GM18517 (cell line): ENCODE data around the gene NFKBIE.

Experiments
- ATAC-seq: cut with Tn5 transposase; IDR thresholded peaks from one replicate; pipeline ENCODE4 v1.9.1; 2021; ENCODE audit warnings: mild to moderate bottlenecking, moderate library complexity; ENCODE audit not compliant: unreplicated experiment

The NFKBIE gene

DNA sequence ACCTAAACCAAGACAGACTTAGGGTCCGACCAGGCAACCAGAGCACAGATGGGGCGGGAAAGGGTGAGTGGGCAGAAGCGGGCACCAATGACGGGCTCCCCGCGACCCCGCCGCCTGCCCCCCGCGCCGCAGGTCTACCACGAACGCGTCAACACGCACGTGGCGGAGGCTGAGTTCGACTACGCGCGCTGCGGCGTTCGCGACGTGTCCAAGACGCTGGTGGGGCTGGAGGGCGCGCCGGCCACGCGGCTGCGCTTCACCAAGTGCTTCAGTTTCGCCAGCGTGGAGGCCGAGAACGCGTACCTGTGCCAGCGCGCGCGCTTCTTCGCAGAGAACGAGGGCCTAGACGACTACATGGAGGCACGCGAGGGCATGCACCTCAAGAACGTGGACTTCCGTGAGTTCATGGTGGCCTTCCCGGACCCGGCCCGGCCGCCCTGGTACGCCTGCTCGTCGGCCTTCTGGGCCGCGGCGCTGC lies 10.0 kb upstream of the NFKBIE start:
- no peak for ATAC-seq

GRCh38 chr6:44273617-44274016 lies 8.3 kb upstream of the NFKBIE start:
- ATAC-seq: no peak

DNA sequence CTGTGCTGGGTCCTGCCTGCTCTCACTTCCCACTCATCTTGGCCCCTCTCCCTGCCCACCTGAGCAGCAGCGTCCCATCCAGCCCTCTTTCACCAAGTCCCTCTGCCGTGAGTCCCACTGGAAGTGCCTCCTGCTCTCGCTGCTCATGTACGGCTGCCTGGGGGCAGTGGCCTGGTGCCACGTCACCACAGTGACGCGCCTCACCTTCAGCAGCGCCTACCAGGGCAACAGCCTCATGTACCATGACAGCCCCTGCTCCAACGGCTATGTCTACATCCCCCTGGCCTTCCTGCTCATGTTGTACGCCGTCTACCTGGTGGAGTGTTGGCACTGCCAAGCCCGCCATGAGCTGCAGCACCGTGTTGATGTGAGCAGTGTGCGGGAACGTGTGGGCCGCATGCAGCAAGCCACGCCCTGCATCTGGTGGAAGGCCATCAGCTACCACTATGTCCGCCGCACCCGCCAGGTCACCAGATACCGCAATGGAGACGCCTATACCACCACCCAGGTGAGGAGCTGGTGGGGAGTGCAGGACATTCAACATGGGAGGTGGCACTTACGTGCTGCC lies 7.7 kb upstream of the NFKBIE start:
- ATAC-seq: no peak

DNA sequence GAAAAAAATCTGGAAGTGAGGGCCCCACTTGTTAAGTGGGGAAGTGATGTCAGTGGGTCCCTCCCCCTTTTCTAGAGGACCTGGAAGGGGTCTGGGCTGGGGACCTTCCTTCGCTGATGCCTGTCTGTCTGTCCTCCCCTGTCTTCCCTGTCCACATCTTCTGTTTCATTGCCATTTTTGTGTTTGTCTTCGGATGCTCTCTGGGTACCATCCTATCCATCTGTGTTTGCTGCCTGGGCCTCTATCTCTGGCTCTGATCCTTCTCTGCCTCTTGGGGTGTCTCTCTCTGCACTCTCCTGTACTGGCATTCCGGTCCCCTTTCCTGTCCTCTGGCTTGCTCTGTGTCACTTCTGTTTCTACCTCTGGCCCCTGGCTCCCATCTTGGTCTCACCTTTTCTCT lies 7.2 kb upstream of the NFKBIE start:
- no peak for ATAC-seq

GRCh38 chr6:44271914-44272313 lies 6.6 kb upstream of the NFKBIE start:
- ATAC-seq: no peak

GRCh38 chr6:44271406-44271723 lies 6.0 kb upstream of the NFKBIE start:
- no peak for ATAC-seq

DNA sequence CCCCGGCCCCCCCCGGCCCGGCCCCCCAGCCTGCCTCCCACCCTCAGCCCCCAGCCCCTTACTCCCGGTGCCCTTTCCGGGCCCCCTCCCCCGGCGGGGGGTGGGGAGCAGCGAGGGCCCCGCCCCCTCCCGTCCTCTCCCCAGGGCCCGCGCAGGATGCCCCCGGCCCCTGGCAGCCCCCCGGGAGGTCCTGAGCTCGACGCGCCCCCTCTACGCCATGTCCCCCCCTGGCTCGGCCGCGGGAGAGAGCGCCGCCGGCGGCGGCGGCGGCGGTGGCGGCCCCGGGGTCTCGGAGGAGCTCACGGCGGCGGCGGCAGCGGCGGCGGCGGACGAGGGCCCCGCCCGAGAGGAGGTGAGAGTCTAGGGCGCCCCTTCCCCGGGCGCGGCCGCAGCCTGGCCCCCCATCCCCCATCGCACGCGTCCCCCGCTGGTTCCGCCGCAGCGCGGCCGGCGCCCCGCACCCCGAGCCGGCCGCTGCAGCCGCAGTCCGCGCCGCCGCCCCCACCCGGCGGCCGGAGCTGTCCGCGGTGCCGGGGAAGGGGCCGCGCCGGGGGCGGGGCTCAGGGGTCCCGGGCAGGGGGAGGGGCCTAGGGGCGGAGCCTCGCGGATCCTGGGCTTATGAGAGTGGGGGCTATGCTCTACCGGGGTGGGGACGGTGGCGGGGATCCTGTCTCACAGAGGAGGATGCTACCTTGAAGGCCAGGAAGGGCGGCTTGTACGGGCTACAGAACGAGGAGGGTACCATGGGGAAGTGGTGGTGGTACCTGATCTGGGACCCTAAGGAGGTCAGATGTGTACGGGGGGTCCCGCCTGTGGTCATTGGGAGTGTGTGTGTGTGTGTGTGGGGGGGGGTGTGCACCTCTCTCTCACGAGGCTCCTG lies 5.4 kb upstream of the NFKBIE start:
- ATAC-seq: no peak

GRCh38 chr6:44269921-44270525 lies 4.7 kb upstream of the NFKBIE start, which contains the start of gene TMEM151B:
TMEM151B (plus strand) TSS chr6:44270450; CDS start chr6:44270743, 293 bp downstream.
- no peak for ATAC-seq

DNA sequence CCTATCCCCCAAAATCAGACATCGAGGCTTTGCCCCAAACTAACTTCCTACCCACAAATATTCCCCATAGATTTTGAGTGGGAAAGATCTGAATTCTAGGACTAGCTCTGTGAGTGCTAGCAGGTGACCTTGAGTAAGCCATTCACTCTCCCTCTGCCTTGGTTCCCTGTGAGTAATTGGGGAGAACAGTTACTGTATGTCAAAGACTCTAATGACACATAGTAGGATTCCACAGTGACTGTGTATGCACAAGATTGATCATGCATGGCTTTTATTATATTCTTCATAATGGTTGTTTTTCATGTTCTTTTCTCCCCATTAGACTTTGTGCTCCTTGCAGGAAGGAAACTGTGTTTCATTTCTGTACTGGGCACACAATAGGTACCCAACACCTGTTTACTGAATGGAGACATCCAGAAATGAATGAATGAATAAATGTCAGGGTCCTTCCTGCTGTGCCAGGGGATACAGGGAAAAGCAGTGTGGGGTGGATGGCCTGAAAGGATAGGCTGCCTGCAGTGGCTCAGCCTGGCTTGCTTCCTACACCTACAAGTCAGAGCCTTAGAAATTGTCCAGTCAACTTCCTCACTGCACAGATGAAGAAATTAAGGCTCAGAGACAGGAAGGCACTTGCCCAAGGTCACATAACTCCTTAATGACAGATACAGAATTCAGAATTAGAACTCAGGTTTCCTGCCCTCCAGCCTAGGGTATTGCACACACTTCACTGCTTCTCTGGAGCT lies 4.0 kb upstream of the NFKBIE start:
- no peak for ATAC-seq

GRCh38 chr6:44268095-44268628 lies 2.8 kb upstream of the NFKBIE start:
- ATAC-seq: no peak

DNA sequence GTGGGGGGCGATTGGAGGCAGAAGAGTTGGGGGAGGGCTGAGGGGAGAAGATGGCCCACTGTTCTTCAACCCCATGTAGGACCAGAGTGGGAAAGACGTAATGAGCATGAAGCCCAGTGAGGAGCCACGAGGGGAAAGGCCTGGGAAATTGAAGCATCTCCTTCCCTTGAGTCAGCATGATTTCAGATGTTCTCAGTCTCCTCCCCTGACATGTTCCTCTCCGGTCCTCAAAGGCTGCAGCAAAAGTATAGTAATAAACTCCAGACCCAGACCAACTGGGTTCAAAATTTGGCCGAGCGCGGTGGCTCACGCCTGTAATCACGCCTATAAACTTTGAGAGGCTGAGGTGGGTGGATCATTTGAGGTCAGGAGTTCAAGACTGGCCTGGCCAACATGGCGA lies 1.9 kb upstream of the NFKBIE start:
- ATAC-seq: no peak

DNA sequence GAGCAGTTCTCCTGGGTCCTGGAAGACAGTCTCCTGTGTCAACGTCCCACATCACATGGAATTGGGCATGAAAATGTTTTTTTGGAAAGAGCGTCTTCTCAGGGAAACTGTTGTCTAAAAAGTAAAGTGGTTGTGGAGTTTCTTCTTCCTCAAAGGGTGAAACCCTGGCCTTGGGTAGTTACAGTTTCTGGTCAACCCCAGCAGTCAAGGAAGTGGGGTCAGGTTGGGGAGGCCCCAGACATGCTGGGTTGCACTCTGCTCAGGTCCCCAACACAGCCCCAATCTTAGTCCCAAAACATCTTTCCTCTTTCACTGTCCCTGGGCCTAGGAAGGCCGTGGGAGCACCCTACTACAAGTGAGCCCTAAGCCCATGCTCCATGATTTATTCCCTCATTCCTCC lies 996 bp upstream of the NFKBIE start:
- no peak for ATAC-seq

DNA sequence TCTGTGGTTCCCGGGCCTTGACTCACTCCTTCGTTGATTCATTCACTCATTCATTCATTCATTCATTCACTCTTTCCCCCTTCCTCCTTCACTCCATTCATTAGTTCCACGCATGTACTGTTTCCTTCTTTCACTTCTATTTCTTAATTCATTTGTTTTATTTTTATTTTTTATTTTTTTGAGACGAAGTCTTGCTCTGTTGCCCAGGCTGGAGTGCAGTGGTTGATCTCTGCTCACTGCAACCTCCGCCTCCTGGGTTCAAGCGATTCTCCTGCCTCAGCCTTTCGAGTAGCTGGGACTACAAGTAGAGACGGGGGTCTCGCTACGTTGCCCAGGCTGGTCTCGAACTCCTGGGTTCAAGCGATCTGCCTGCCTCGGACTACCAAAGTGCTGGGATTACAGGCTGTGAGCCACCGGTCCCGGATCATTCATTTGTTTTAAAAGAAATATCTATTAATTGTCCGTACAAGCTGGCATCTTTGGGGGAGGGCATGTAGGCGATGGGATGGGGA lies 427 bp upstream of the NFKBIE start:
- ATAC-seq: no peak

GRCh38 chr6:44264154-44265006 lies 971 bp downstream of the NFKBIE start:
- ATAC-seq: peak; percentile 28

- ATAC-seq: no peak
Observed at GRCh38 chr6:44263354-44264100, 1.8 kb downstream of the NFKBIE start.

- no peak for ATAC-seq
Observed at GRCh38 chr6:44262467-44263353, 2.6 kb downstream of the NFKBIE start.

- ATAC-seq: no peak
Observed at GRCh38 chr6:44261581-44261980, 3.8 kb downstream of the NFKBIE start.
